Measurements from ENCODE around the gene EIPR1. TPM values are rescaled to one million over a fixed set of nuclear protein-coding genes. Genes with fewer than 3 reads are reported as not detected.
A peak's percentile ranks its signal among the peaks of the same experiment; 100 is the strongest.

The EIPR1 gene
- total and polyA plus RNA-seq, 2 experiments from 2014 or later = 23.2 to 28.2 TPM

- no peaks in the 10 kb centered on the region for H3K27me3 ChIP-seq
- H3K9me3 ChIP-seq (ENCODE audit: low read depth) = no peaks in the 10 kb centered on the region
- no peak overlapping the region for H3K27ac ChIP-seq
- no peaks in the 10 kb centered on the region for H3K4me1 ChIP-seq (ENCODE audit: low read depth)
- H3K4me3 ChIP-seq = no peak overlapping the region
- no peaks in the 10 kb centered on the region for H3K36me3 ChIP-seq
- no peak for TF ChIP-seq CTCF (IDR thresholded peaks at IDR 0.05; ENCODE audit: low read depth, low read length)
- DNase-seq (ENCODE audit: low read depth in 1 of 2, low spot score in 1 of 2) = peak in 1 of 2 donors; percentile 29
Observed at GRCh38 chr2:3193443-3194330, 183.9 kb downstream of the EIPR1 start.

GRCh38 chr2:3192920-3193319 lies 184.7 kb downstream of the EIPR1 start:
- Histone ChIP-seq H3K27me3 (no peaks in the 10 kb centered on the region), H3K4me1 (ENCODE audit: low read depth) (no peaks in the 10 kb centered on the region), H3K27ac (no peak overlapping the region), H3K36me3 (no peaks in the 10 kb centered on the region), H3K9me3 (ENCODE audit: low read depth) (no peaks in the 10 kb centered on the region), H3K4me3 (no peak overlapping the region)
- peak; percentile 15 for TF ChIP-seq CTCF (IDR thresholded peaks at IDR 0.05; ENCODE audit: low read depth, low read length)
- peak in 1 of 2 donors; percentile 25 for DNase-seq (ENCODE audit: low read depth in 1 of 2, low spot score in 1 of 2)

DNA sequence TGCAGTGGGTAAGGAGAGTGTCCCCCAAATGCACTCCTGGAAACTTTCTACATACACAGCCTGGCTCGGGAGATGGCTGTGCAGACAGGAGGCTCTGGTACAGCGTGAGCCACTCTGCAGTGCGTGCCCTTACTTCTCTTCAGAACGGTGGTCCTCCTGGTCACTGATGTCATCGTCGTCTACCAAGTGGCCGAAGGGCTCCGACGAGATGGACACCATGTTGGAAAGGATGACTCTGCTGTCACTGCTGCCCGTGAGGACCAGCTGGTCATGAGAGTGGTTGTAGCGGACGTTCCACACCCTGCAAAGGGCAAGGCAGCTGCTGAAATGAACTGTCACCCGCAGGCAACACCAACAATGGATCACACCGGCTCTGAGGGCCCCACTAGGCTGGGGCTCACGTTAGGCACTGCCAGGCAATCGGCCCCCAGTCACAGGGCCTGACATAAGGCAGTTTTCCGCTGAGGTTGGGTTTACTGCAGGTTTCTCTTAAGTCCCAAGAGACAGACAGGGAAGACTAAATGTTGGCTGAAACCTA lies 185.3 kb downstream of the EIPR1 start:
- no peak for DNase-seq (ENCODE audit: low read depth in 1 of 2, low spot score in 1 of 2)
- no peak for TF ChIP-seq CTCF (IDR thresholded peaks at IDR 0.05; ENCODE audit: low read depth, low read length)

GRCh38 chr2:3189961-3190360 lies 187.7 kb downstream of the EIPR1 start:
- no peaks in the 10 kb centered on the region for H3K4me1 ChIP-seq (ENCODE audit: low read depth)
- TF ChIP-seq CTCF (IDR thresholded peaks at IDR 0.05; ENCODE audit: low read depth, low read length) = no peak
- no peaks in the 10 kb centered on the region for H3K9me3 ChIP-seq (ENCODE audit: low read depth)
- no peaks in the 10 kb centered on the region for H3K27me3 ChIP-seq
- no peak overlapping the region for H3K4me3 ChIP-seq
- no peak for DNase-seq (ENCODE audit: low read depth in 1 of 2, low spot score in 1 of 2)
- no peaks in the 10 kb centered on the region for H3K36me3 ChIP-seq
- H3K27ac ChIP-seq = no peak overlapping the region

More for the DNA sequence above, 185.3 kb downstream of the EIPR1 start:
- Histone ChIP-seq H3K36me3 (no peaks in the 10 kb centered on the region), H3K4me1 (ENCODE audit: low read depth) (no peaks in the 10 kb centered on the region), H3K27ac (no peak overlapping the region), H3K27me3 (no peaks in the 10 kb centered on the region), H3K4me3 (no peak overlapping the region), H3K9me3 (ENCODE audit: low read depth) (no peaks in the 10 kb centered on the region)

GRCh38 chr2:3189076-3189591 lies 188.5 kb downstream of the EIPR1 start:
- H3K4me1 ChIP-seq (ENCODE audit: low read depth) = no peaks in the 10 kb centered on the region
- H3K27ac ChIP-seq = no peak overlapping the region
- no peak for DNase-seq (ENCODE audit: low read depth in 1 of 2, low spot score in 1 of 2)
- H3K36me3 ChIP-seq = no peaks in the 10 kb centered on the region
- H3K9me3 ChIP-seq (ENCODE audit: low read depth) = no peaks in the 10 kb centered on the region
- H3K27me3 ChIP-seq = no peaks in the 10 kb centered on the region
- H3K4me3 ChIP-seq = no peak overlapping the region
- TF ChIP-seq CTCF (IDR thresholded peaks at IDR 0.05; ENCODE audit: low read depth, low read length) = no peak

All from cardiac muscle cell (in vitro differentiated cells and primary cell).